Natural killer cell (primary cell): ENCODE measurements around the gene MYDGF. TPM values are rescaled to one million over a fixed set of nuclear protein-coding genes. Genes with fewer than 3 reads are reported as not detected.
"Not testable (repeated sequence)": the region's sequence is repeated elsewhere in the genome, so short reads cannot be mapped to it uniquely, and the experiment has no call there.

Source experiments
- ATAC-seq, 3 donors: fragments of 150-1000 bp in 2 of 3; fragments of 200-7000 bp in 1 of 3; cut with Tn5 transposase; 1 replicate in 1 of 3; 2 replicates in 2 of 3; pipeline ENCODE4 v1.10.0; 2021; ENCODE audit warnings: mild to moderate bottlenecking in 2 of 3, moderate library complexity in 2 of 3
- DNase-seq, 2 donors: peaks; one replicate each; pipeline versions ENCODE4 v3.0.0 to v3.0.0-alpha.2; 2013 to 2021; ENCODE audit warnings: mixed read lengths in 1 of 2
- H3K27ac ChIP-seq: one replicate; pipeline ENCODE4 v1.5.1; 2013; ENCODE audit warnings: mild to moderate bottlenecking, low read length
- H3K27me3 ChIP-seq: one replicate; pipeline ENCODE4 v1.6.1; 2013; ENCODE audit warnings: low read length; ENCODE audit not compliant: control insufficient read depth, insufficient read depth
- H3K36me3 ChIP-seq: one replicate; pipeline ENCODE4 v1.6.1; 2013; ENCODE audit warnings: low read length; ENCODE audit not compliant: control insufficient read depth, insufficient read depth
- H3K4me1 ChIP-seq: one replicate; pipeline ENCODE4 v1.6.1; 2013; ENCODE audit warnings: low read length; ENCODE audit not compliant: control insufficient read depth, insufficient read depth
- H3K4me3 ChIP-seq: one replicate; pipeline ENCODE4 v1.5.1; 2013; ENCODE audit warnings: low read length
- H3K9me3 ChIP-seq: one replicate; pipeline ENCODE4 v1.6.1; 2013; ENCODE audit warnings: low read length; ENCODE audit not compliant: control insufficient read depth, insufficient read depth
- H3K27ac Mint-ChIP-seq, 2 donors: one replicate each; pipeline ENCODE4 v1.8.0; 2022; ENCODE audit warnings: mild to moderate bottlenecking in 2 of 2, mixed read lengths in 2 of 2, moderate library complexity in 1 of 2
- H3K27me3 Mint-ChIP-seq, 2 donors: one replicate each; pipeline ENCODE4 v1.8.0; 2022; ENCODE audit warnings: low read depth in 2 of 2, mixed read lengths in 2 of 2
- H3K36me3 Mint-ChIP-seq: one replicate; pipeline ENCODE4 v1.8.0; 2022; ENCODE audit warnings: mixed read lengths
- H3K4me1 Mint-ChIP-seq, 2 donors: one replicate each; pipeline ENCODE4 v1.8.0; 2022; ENCODE audit warnings: mixed read lengths in 2 of 2
- H3K4me3 Mint-ChIP-seq: one replicate; pipeline ENCODE4 v1.8.0; 2022; ENCODE audit warnings: mild to moderate bottlenecking, moderate library complexity, mixed read lengths
- H3K9me3 Mint-ChIP-seq, 2 donors: one replicate each; pipeline ENCODE4 v1.8.0; 2022; ENCODE audit warnings: mixed read lengths in 2 of 2
- WGBS: methylation state at CpG from one replicate; pipeline ENCODE4 v1.1.7; 2013; ENCODE audit warnings: missing lambda C conversion rate; ENCODE audit not compliant: insufficient coverage; 5-methylcytosine and 5-hydroxymethylcytosine counted together
- intact Hi-C: fragments of 100-400 bp; cut with micrococcal nuclease; formaldehyde crosslinking; loops from one replicate; pipeline ENCODE4 v1.14.2; 2022
- total RNA-seq, 4 donors: library from RNA; stranded (reverse); fragments of 120-200 nt in 1 of 4; gene quantifications; one replicate each; pipeline versions ENCODE4 v1.2.3 to v1.2.4, GENCODE V29; 2013 to 2022
- TF ChIP-seq, protein P1 (sequence below): fragments of 200-600 bp; IDR thresholded peaks from one replicate; pipeline ENCODE4 v1.8.0; 2022; ENCODE audit warnings: antibody characterized with exemption

Gene MYDGF
- total RNA-seq, 3 donors from 2014 or later (not counting 1 experiment from before 2014, with no cell fraction given): 36.9 to 41.8 (median 37.2) TPM

- Histone ChIP-seq H3K4me1 (no peaks in the 10 kb centered on the region), H3K27me3 (no peaks in the 10 kb centered on the region), H3K4me3 (no peak overlapping the region), H3K36me3 (peaks cover 63% of the 10 kb centered on the region), H3K9me3 (no peaks in the 10 kb centered on the region), H3K27ac (no peak overlapping the region)
- 97% methylated on average over 28 of the region's 28 CpGs for WGBS
- no peaks in the 10 kb centered on the region for H3K4me1 Mint-ChIP-seq
- TF ChIP-seq, protein P1, sequence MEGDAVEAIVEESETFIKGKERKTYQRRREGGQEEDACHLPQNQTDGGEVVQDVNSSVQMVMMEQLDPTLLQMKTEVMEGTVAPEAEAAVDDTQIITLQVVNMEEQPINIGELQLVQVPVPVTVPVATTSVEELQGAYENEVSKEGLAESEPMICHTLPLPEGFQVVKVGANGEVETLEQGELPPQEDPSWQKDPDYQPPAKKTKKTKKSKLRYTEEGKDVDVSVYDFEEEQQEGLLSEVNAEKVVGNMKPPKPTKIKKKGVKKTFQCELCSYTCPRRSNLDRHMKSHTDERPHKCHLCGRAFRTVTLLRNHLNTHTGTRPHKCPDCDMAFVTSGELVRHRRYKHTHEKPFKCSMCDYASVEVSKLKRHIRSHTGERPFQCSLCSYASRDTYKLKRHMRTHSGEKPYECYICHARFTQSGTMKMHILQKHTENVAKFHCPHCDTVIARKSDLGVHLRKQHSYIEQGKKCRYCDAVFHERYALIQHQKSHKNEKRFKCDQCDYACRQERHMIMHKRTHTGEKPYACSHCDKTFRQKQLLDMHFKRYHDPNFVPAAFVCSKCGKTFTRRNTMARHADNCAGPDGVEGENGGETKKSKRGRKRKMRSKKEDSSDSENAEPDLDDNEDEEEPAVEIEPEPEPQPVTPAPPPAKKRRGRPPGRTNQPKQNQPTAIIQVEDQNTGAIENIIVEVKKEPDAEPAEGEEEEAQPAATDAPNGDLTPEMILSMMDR: no peak
- no peak for ATAC-seq
- intact Hi-C loops: no loop called here
- H3K4me3 Mint-ChIP-seq: no peak overlapping the region
- H3K27ac Mint-ChIP-seq: peak overlapping the region in 1 of 2 donors; percentile 54
- DNase-seq: no peak
- no peaks in the 10 kb centered on the region for H3K9me3 Mint-ChIP-seq
- no peaks in the 10 kb centered on the region for H3K27me3 Mint-ChIP-seq
- H3K36me3 Mint-ChIP-seq: no peaks in the 10 kb centered on the region
These were observed 14.4 kb upstream of the MYDGF start for GRCh38 chr19:4684312-4685095.

DNA sequence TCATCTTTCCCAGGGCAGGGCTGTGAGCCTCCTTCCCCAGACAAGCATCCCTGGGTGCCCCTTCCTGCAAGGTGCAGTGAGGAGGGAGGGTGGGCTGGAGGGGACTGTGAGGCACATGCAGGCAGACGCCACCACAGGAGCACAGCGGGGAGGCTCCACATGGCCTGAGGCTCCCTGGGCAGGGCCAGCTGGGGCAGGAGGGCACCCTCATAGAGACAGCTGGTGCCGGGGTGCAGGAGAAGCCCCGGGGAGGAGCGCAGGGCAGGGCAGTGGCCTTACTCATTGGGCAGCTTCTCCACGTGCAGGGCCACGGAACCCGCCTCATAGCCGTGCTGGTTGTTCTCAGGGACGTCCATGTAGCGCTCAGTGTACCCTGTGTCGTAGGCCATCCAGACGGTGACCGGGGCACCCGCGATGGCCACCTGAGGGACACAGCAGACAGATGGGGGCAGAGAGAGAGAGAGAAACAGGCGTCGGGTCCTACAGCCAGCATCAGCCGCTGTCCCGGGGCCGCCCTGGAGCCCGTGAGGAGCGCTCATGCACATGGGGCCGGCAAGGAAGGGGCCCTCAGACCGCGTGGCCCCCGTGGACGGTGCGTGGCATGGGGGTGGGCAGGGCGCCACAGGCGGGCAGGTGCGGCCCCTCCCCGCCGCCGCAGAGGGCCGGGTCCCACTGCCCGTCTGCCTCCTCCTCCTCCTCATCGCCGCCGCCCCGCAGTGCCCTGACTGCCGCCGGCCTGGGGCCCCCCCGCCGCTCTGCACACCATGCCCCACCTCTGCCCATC is 12.5 kb upstream of the MYDGF start:
- H3K9me3 ChIP-seq: no peaks in the 10 kb centered on the region
- TF ChIP-seq, protein P1: no peak
- Mint-ChIP-seq H3K9me3 (no peaks in the 10 kb centered on the region), H3K4me1 (no peaks in the 10 kb centered on the region), H3K4me3 (no peak overlapping the region), H3K27me3 (no peaks in the 10 kb centered on the region), H3K27ac (no peak overlapping the region), H3K36me3 (no peaks in the 10 kb centered on the region)
- 97% methylated on average over 45 of the region's 45 CpGs for WGBS
- H3K27ac ChIP-seq: no peak overlapping the region
- DNase-seq (no peak), ATAC-seq (no peak)
- no peak overlapping the region for H3K4me3 ChIP-seq
- peaks cover 59% of the 10 kb centered on the region for H3K36me3 ChIP-seq
- no peaks in the 10 kb centered on the region for H3K4me1 ChIP-seq
- H3K27me3 ChIP-seq: no peaks in the 10 kb centered on the region
- intact Hi-C loops: no loop called here

- ATAC-seq, H3K27ac ChIP-seq, intact Hi-C loops, H3K27ac Mint-ChIP-seq, H3K9me3 Mint-ChIP-seq, H3K4me3 ChIP-seq, DNase-seq, H3K36me3 Mint-ChIP-seq, H3K27me3 Mint-ChIP-seq, H3K9me3 ChIP-seq, H3K27me3 ChIP-seq, H3K4me1 Mint-ChIP-seq, H3K4me1 ChIP-seq, H3K4me3 Mint-ChIP-seq: not testable (repeated sequence)
- WGBS: 99% methylated on average over 7 of the region's 7 CpGs
- H3K36me3 ChIP-seq: peaks cover 45% of the 10 kb centered on the region
These were observed 9.9 kb upstream of the MYDGF start for GRCh38 chr19:4680021-4680420.
